GM12873 (cell line): ENCODE measurements around the gene VSNL1.

ENCODE experiments used
- TF ChIP-seq, protein P1 (sequence below): IDR thresholded peaks from 2 replicates; pipeline ENCODE4 v1.5.1; 2012; ENCODE audit warnings: low read depth, mild to moderate bottlenecking, moderate library complexity, low read length, control low read depth; ENCODE audit not compliant: insufficient read depth; ENCODE audit errors: missing control alignments

VSNL1 gene

DNA sequence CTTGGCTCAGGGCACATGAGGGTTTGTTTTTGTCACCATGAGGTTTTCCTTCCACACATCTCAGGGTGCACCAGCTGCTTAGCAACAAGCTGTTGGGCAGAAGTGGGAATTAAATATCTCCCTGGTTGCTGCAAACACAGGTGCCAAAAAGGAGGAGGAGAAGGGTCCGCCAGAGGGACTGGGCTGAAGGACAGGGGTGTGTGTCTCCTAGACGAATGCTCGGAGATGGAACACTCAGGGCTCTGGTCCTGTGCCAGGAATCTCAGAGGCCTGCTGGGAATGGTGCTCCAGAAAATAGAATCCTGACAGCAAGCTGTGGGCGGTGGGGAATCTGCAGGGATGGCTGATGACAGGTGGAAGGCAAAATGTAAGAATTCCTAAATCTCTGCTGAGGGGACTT lies 94.5 kb downstream of the VSNL1 start:
- TF ChIP-seq, protein P1, sequence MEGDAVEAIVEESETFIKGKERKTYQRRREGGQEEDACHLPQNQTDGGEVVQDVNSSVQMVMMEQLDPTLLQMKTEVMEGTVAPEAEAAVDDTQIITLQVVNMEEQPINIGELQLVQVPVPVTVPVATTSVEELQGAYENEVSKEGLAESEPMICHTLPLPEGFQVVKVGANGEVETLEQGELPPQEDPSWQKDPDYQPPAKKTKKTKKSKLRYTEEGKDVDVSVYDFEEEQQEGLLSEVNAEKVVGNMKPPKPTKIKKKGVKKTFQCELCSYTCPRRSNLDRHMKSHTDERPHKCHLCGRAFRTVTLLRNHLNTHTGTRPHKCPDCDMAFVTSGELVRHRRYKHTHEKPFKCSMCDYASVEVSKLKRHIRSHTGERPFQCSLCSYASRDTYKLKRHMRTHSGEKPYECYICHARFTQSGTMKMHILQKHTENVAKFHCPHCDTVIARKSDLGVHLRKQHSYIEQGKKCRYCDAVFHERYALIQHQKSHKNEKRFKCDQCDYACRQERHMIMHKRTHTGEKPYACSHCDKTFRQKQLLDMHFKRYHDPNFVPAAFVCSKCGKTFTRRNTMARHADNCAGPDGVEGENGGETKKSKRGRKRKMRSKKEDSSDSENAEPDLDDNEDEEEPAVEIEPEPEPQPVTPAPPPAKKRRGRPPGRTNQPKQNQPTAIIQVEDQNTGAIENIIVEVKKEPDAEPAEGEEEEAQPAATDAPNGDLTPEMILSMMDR = no peak

DNA sequence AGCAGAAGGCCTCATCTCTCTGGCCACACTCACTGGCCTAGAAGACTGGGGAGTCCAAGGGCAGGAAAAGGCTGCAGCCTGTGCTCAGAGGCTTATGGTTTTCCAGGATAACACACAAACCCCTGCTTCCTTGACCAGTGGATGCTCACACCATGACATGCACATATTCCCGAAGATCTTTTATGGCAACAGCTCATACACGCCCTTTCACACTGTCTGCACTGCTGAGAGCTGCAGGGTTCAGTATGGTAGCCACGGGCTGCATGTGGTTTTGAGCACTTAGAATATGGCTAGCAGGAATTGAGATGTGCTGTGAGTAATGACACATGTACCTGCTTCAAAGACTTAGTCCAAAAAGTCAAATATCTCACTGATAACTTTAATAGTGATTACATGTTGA lies 95.8 kb downstream of the VSNL1 start:
- TF ChIP-seq, protein P1 = no peak

DNA sequence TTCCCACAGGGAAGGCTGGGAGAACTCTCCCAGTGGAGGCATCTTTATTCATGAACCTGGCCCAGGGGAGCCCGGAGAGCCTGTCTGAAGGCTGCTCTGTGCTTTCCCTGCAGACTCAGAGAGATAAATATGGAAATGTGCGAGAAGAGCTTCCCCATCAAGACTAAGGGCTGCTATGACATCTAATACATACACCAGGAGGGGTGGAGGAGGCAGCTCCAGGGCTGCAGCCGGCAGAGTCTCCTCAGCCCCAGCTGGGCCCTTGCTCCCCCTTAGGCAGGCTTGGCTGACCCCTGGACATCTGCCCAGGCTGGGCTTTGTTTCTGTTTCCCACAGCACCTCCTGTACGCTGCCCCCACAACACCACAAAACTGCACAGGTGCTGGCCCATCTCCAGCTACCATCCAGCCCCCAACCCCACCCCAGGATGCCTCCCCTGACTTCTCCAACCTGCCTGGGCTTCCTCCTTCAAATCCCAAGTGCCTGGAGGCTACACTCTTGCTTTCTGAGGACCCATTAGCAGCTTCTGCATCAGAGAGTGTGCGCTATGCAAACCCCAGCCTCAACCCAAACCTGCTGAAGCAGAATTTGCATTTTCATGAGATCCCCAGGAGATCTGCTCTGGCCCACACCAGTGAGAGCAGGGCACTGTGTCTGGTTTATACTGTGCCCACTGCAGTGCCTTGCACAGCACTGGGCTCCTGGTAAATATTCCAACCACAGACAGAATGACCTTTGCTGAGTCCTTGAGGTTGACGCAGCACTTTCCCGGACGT lies 96.8 kb downstream of the VSNL1 start:
- TF ChIP-seq, protein P1 = no peak

DNA sequence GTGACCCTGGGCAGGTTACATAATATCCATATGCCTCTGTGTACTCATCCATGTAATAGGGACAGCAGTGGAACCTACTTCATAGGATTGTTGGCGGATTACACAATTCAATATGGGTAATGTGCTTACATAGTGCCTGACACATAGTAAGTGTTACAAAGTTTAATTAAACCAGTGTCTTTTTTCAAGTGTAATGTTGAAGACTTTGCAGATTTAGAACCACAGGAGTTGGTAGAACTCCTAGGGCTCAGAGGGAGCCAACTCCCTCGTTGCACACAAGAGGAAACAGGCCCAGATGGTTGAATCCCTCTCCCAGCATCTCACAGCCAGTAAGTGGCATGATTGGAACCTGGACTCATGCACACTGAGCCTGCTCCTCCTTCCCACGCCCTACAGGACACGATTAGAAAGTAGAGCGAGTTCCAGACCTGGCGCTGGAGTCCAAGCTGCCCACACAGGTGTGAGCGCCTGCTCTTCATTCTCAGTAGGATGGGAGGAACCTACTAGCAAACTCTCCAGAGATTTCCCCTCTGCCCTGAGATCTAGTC lies 97.8 kb downstream of the VSNL1 start:
- TF ChIP-seq, protein P1 = no peak

DNA sequence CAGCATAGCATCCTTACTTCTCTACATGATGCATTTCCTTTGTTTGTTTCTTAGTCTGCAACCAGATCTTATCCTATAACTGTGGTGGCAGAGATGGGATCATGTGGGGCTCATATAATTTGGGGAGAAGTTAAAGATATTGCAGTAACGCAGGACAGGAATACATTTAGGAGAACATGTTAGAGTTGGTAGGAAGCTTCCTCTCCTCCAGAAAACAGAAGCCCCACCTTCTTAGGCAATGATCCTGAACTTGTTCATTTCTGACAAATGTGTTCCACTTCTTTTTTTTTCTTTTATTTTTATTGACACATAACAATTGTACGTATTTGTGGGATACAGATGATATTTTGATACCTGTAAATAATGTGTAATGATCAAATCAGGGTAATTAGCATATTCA lies 99.9 kb downstream of the VSNL1 start:
- TF ChIP-seq, protein P1 = no peak

DNA sequence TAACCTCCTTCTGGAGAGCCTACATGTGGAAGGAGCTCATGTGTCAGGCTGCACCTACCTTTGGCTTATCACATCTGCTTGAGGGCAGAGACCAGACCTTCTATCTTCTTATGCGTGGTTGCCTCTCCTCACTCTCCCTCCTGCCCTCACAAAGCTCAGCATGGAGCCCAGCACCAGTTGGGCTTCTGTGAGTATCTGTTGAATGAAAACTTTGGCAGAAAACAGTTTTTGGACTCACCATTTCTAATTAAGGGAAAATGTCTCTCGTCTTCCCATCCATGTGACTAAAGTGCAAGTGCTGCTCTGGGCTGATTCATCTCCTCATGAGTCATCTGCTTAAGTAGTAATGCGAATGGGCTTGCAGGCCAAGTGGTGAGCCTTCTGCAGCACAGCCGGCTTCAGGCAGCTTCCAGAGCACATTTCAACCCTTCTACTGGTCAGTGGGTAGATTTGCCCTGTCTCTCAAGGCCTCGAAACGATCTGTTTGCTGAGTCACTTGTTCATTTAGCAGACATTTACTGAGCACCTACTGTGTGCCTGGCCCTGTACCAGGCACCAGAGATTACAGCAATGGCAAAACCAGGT lies 102.6 kb downstream of the VSNL1 start:
- TF ChIP-seq, protein P1 = no peak

DNA sequence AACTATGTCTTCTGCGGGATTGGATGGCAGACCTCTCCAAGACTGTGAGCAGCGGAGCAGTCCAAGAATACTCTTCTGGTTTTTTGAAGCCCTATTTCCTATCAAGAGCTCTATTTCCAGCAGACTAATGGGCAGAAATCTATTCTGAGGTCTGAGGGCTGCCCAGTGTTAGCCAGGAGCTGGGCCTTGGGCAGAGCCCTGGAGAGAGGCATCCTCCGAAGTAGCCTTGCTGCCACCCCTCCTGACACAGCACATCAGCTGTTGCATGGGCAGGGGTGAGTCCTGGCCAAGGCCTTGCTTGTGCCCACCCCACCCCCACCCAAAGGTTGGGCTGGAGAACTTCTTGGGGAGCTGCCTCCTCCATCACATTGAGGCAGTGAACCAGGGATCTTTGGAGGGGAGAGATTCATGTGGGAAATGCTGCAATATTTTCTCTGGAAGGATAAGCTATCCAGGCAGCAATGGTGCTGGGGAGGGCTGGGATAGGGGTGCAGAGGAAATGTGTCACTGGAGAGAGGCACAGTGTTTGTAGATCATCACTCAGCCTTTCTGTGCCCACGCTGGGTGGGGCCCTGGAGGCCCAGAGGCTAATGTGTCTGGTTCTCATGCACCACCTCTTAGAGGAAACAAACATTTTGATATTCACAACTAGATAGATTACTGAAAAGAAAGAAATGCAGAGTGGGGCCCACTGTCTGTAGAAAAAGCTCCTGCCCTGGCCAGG lies 104.7 kb downstream of the VSNL1 start:
- TF ChIP-seq, protein P1 = no peak
